DND-41 (cell line): ENCODE results near the gene IVL.

Experiments
- ATAC-seq: fragments of 200-7000 bp; cut with Tn5 transposase; 3 replicates; pipeline ENCODE4 v1.9.1; 2021; ENCODE audit warnings: low read depth; ENCODE audit not compliant: insufficient read depth
- DNase-seq: peaks from one replicate; pipeline ENCODE4 v3.0.0-alpha.2; 2020
- H2AFZ ChIP-seq: 2 replicates; pipeline ENCODE4 v1.6.0; 2012; ENCODE audit warnings: low read depth, low read length
- H3K27ac ChIP-seq: 2 replicates; pipeline ENCODE4 v1.5.1; 2012; ENCODE audit warnings: low read length, inconsistent platforms
- H3K27me3 ChIP-seq: fragments of 200-600 bp; sonication (generic); 2 replicates; pipeline ENCODE4 v1.6.0; 2012; ENCODE audit warnings: low read length, mild to moderate bottlenecking, inconsistent platforms; ENCODE audit not compliant: insufficient read depth, poor library complexity
- H3K36me3 ChIP-seq: 2 replicates; pipeline ENCODE4 v1.5.1; 2012; ENCODE audit warnings: low read length, inconsistent platforms; ENCODE audit not compliant: insufficient read depth
- H3K4me1 ChIP-seq: 2 replicates; pipeline ENCODE4 v1.5.1; 2012; ENCODE audit warnings: mild to moderate bottlenecking, low read length; ENCODE audit not compliant: insufficient read depth
- H3K4me2 ChIP-seq: 2 replicates; pipeline ENCODE4 v1.6.0; 2012; ENCODE audit warnings: mild to moderate bottlenecking, moderate library complexity, low read length, inconsistent platforms; ENCODE audit not compliant: insufficient read depth
- H3K4me3 ChIP-seq, 2 experiments: fragments of 200-600 bp in 1 of 2; shearing (Covaris generic) in 1 of 2; 2 replicates each; pipeline ENCODE4 v1.5.1; 2012 to 2016; ENCODE audit warnings: inconsistent platforms in 2 of 2, low read length in 2 of 2, mild to moderate bottlenecking in 2 of 2, low read depth in 1 of 2, moderate library complexity in 1 of 2
- H3K79me2 ChIP-seq: 2 replicates; pipeline ENCODE4 v1.6.0; 2012; ENCODE audit warnings: low read length, inconsistent platforms; ENCODE audit not compliant: insufficient read depth
- H3K9ac ChIP-seq: 2 replicates; pipeline ENCODE4 v1.6.0; 2012; ENCODE audit warnings: low read depth, mild to moderate bottlenecking, inconsistent platforms, low read length, moderate library complexity
- H3K9me3 ChIP-seq: 2 replicates; pipeline ENCODE4 v1.5.1; 2012; ENCODE audit warnings: low read length, moderate library complexity, mild to moderate bottlenecking, inconsistent platforms; ENCODE audit not compliant: insufficient read depth, severe bottlenecking
- H4K20me1 ChIP-seq: 2 replicates; pipeline ENCODE4 v1.6.0; 2012; ENCODE audit warnings: low read length; ENCODE audit not compliant: insufficient read depth
- CTCF ChIP-seq: IDR thresholded peaks from 2 replicates; pipeline ENCODE4 v1.5.1; 2012; ENCODE audit warnings: borderline replicate concordance, low read length, moderate library complexity, mild to moderate bottlenecking; ENCODE audit not compliant: poor library complexity, severe bottlenecking; ENCODE audit errors: extremely low read depth
- EZH2 ChIP-seq: IDR thresholded peaks from 3 replicates; pipeline ENCODE4 v1.6.1; 2012; ENCODE audit warnings: borderline replicate concordance, low read depth, mild to moderate bottlenecking, moderate library complexity, low read length, inconsistent platforms; ENCODE audit not compliant: severe bottlenecking

The IVL gene

GRCh38 chr1:152884966-152885624 is 23.3 kb upstream of the IVL start:
- H3K27me3 ChIP-seq, result peaks cover 11% of the 10 kb centered on the region
- H3K79me2 ChIP-seq, result no peaks in the 10 kb centered on the region
- TF ChIP-seq EZH2 (no peak), CTCF (no peak)
- H3K4me3 ChIP-seq, result no peak overlapping the region
- no peaks in the 10 kb centered on the region for H4K20me1 ChIP-seq
- no peak overlapping the region for H3K27ac ChIP-seq
- H2AFZ ChIP-seq, result no peak overlapping the region
- no peaks in the 10 kb centered on the region for H3K36me3 ChIP-seq
- DNase-seq (no peak), ATAC-seq (no peak)
- no peak overlapping the region for H3K4me2 ChIP-seq
- H3K9me3 ChIP-seq, result no peaks in the 10 kb centered on the region
- no peak overlapping the region for H3K9ac ChIP-seq
- no peaks in the 10 kb centered on the region for H3K4me1 ChIP-seq

GRCh38 chr1:152886085-152886484 is 22.3 kb upstream of the IVL start:
- TF ChIP-seq EZH2 (no peak), CTCF (no peak)
- no peak for ATAC-seq
- H3K4me1 ChIP-seq, result no peaks in the 10 kb centered on the region

GRCh38 chr1:152886758-152887409 is 21.5 kb upstream of the IVL start:
- Histone ChIP-seq H3K4me1 (no peaks in the 10 kb centered on the region), H2AFZ (no peak overlapping the region), H3K9ac (no peak overlapping the region), H3K36me3 (no peaks in the 10 kb centered on the region), H4K20me1 (no peaks in the 10 kb centered on the region), H3K27me3 (peaks cover 11% of the 10 kb centered on the region), H3K27ac (no peak overlapping the region), H3K4me3 (no peak overlapping the region), H3K9me3 (no peaks in the 10 kb centered on the region), H3K79me2 (no peaks in the 10 kb centered on the region), H3K4me2 (no peak overlapping the region)
- DNase-seq, result no peak
- TF ChIP-seq EZH2 (no peak), CTCF (no peak)
- ATAC-seq, result no peak

More at GRCh38 chr1:152886085-152886484, 22.3 kb upstream of the IVL start:
- H3K9me3 ChIP-seq, result no peaks in the 10 kb centered on the region
- H3K36me3 ChIP-seq, result no peaks in the 10 kb centered on the region
- peaks cover 11% of the 10 kb centered on the region for H3K27me3 ChIP-seq
- no peaks in the 10 kb centered on the region for H4K20me1 ChIP-seq
- no peak for DNase-seq
- H2AFZ ChIP-seq, result no peak overlapping the region
- no peak overlapping the region for H3K27ac ChIP-seq
- no peaks in the 10 kb centered on the region for H3K79me2 ChIP-seq
- no peak overlapping the region for H3K9ac ChIP-seq
- H3K4me2 ChIP-seq, result no peak overlapping the region
- no peak overlapping the region for H3K4me3 ChIP-seq
